Measurements from ENCODE around the gene FRMD1. TPM values are rescaled to one million over a fixed set of nuclear protein-coding genes. Genes with fewer than 3 reads are reported as not detected.

FRMD1 gene
- total RNA-seq, 1 donor from 2014 or later: not detected

DNA sequence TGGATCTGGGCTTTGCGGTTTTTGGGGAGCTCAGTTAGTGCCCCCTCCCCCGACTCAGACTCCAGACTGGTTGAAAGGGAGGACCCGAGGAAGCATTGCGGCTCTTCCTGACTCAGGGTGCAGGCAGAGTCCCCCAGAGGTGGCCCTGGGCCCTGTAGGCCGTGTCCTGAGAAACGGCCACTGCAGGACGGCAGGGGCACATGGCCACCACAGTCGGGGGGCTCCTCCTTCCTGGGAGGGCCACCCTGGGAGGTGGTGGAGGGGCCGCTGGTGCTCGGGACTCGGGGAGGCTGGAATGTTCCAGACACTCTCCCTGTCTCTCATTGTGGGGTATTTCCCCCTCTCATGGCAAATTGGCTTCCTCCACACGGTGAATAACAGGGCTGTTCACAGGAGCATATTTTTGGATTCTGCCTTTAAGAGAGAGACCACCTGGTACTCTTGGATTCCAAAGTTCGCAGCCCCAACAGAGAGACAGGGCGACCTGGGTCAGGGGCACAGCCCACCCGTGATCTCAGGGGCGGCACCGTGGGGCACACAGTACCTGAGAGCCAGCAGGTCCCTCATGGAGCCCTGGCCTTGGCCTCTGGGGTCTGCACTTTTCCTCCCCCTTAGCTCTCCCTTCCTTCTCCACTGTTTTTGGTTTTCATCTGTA, 35.7 kb downstream of the FRMD1 start:
- DNase-seq: no peak
- CTCF ChIA-PET: no interaction called here
- no peaks in the 10 kb centered on the region for H3K4me1 Mint-ChIP-seq
- ATAC-seq (ENCODE audit: low read depth): no peak
- H3K36me3 Mint-ChIP-seq (ENCODE audit: low read depth): no peaks in the 10 kb centered on the region
- POLR2A ChIA-PET: no interaction called here
- no peaks in the 10 kb centered on the region for H3K27me3 Mint-ChIP-seq
- no peak overlapping the region for H3K27ac Mint-ChIP-seq
- H3K9me3 Mint-ChIP-seq: peaks cover 20% of the 10 kb centered on the region
- H3K4me3 Mint-ChIP-seq: no peak overlapping the region
- no peak for TF ChIP-seq CTCF (IDR thresholded peaks at IDR 0.05)
- intact Hi-C loops (cut with micrococcal nuclease): no loop called here

GRCh38 chr6:168042426-168043192, 36.4 kb downstream of the FRMD1 start:
- TF ChIP-seq CTCF (IDR thresholded peaks at IDR 0.05): no peak
- Mint-ChIP-seq H3K4me3 (no peak overlapping the region), H3K27ac (no peak overlapping the region), H3K9me3 (peaks cover 22% of the 10 kb centered on the region), H3K4me1 (no peaks in the 10 kb centered on the region), H3K36me3 (ENCODE audit: low read depth) (no peaks in the 10 kb centered on the region), H3K27me3 (no peaks in the 10 kb centered on the region)
- no peak for ATAC-seq (ENCODE audit: low read depth)
- ChIA-PET POLR2A (no interaction called here), CTCF (no interaction called here)
- intact Hi-C loops (cut with micrococcal nuclease): no loop called here
- no peak for DNase-seq

DNA sequence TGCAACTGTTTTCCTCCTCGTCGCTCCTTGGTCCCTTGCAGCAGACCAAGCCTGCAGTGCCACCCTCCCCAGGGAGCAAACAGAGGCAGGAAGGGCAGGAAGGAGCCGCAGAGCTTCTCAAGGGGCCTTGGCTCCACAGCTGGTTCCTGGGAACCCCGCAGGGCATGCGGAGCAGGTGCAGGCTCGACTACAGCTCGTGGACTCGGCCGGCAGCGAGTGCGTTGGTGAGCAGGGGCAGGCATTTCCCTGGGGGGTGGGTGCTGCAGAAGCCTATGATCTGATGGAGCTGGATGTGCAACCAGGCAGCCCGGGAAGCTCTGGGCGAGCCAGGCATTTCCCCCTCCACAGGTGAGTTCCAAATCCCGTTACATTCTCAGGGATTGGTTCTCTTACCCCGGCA, 37.1 kb downstream of the FRMD1 start:
- ChIA-PET POLR2A (no interaction called here), CTCF (no interaction called here)
- no peak for TF ChIP-seq CTCF (IDR thresholded peaks at IDR 0.05)
- Mint-ChIP-seq H3K27me3 (no peaks in the 10 kb centered on the region), H3K27ac (no peak overlapping the region), H3K36me3 (ENCODE audit: low read depth) (no peaks in the 10 kb centered on the region), H3K4me3 (no peak overlapping the region), H3K9me3 (peaks cover 27% of the 10 kb centered on the region), H3K4me1 (no peaks in the 10 kb centered on the region)
- ATAC-seq (ENCODE audit: low read depth) (no peak), DNase-seq (no peak)
- intact Hi-C loops (cut with micrococcal nuclease): no loop called here

- POLR2A ChIA-PET: no interaction called here
- H3K27me3 Mint-ChIP-seq: peaks cover 3% of the 10 kb centered on the region
- no peak for DNase-seq
- CTCF ChIA-PET: no interaction called here
- ATAC-seq (ENCODE audit: low read depth): no peak
- intact Hi-C loops (cut with micrococcal nuclease): no loop called here
- no peak for TF ChIP-seq CTCF (IDR thresholded peaks at IDR 0.05)
- no peak overlapping the region for H3K4me3 Mint-ChIP-seq
- H3K36me3 Mint-ChIP-seq (ENCODE audit: low read depth): no peaks in the 10 kb centered on the region
- H3K4me1 Mint-ChIP-seq: no peaks in the 10 kb centered on the region
- H3K9me3 Mint-ChIP-seq: peaks cover 29% of the 10 kb centered on the region
- no peak overlapping the region for H3K27ac Mint-ChIP-seq
Observed at GRCh38 chr6:168040856-168041496, 38.0 kb downstream of the FRMD1 start.

GRCh38 chr6:168039849-168040248, 39.2 kb downstream of the FRMD1 start:
- H3K9me3 Mint-ChIP-seq: peaks cover 29% of the 10 kb centered on the region
- H3K27me3 Mint-ChIP-seq: peaks cover 7% of the 10 kb centered on the region
- H3K36me3 Mint-ChIP-seq (ENCODE audit: low read depth): no peaks in the 10 kb centered on the region
- no peak for DNase-seq
- H3K27ac Mint-ChIP-seq: no peak overlapping the region
- no peaks in the 10 kb centered on the region for H3K4me1 Mint-ChIP-seq
- no peak for ATAC-seq (ENCODE audit: low read depth)
- intact Hi-C loops (cut with micrococcal nuclease): no loop called here
- no peak for TF ChIP-seq CTCF (IDR thresholded peaks at IDR 0.05)
- ChIA-PET CTCF (no interaction called here), POLR2A (no interaction called here)
- no peak overlapping the region for H3K4me3 Mint-ChIP-seq

All from activated B cell treated with CpG ODN at 0.5 μM for 24 hours (primary cell).